HG02678 (cell line): ENCODE data around the gene LSM2.

Experiments
- ATAC-seq: cut with Tn5 transposase; IDR thresholded peaks from one replicate; pipeline ENCODE4 v1.9.1; 2021; ENCODE audit warnings: mild to moderate bottlenecking, moderate library complexity; ENCODE audit not compliant: unreplicated experiment

Gene LSM2

GRCh38 chr6:31777667-31778050 lies 29.1 kb downstream of the LSM2 start:
- ATAC-seq, result no peak

DNA sequence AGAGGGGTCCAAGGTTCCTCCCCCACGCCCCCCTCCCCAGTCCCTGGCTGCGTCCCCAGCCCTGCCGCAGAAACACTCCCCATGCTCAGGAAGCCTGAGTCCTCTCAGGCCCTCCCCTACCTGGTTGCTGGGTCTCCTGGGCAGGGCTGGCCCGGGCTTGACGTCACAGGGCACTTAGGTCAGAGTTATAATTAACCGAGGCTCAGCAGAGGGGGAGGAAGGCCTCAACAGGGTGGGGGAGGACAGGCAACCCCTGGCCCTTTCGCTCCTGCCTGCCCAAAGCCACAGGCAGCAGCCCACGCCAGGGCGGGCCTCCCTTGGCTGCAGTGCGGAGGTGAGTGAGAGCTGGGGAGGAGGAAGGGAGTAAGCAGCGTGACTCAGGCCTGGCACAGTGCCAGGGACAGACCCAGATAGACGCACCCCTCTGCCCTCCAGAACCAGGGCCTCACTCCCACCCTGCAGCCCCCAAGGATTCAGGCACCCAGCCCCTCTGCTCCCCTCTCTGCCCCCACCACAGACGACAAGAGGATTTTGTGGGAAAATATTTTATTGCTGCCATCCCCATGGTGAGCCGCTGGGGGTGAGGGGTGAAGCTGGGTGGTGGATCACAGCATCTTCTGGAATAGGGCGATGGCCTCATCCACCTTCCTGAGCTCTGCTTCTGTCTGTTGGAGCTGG lies 29.6 kb downstream of the LSM2 start, which contains the start of gene VWA7:
TSS of gene VWA7 (minus strand) at position 340 of the 678 bp plus-strand sequence. CDS start 549 bp downstream, outside the sequence.
- peak; percentile 74 for ATAC-seq

DNA sequence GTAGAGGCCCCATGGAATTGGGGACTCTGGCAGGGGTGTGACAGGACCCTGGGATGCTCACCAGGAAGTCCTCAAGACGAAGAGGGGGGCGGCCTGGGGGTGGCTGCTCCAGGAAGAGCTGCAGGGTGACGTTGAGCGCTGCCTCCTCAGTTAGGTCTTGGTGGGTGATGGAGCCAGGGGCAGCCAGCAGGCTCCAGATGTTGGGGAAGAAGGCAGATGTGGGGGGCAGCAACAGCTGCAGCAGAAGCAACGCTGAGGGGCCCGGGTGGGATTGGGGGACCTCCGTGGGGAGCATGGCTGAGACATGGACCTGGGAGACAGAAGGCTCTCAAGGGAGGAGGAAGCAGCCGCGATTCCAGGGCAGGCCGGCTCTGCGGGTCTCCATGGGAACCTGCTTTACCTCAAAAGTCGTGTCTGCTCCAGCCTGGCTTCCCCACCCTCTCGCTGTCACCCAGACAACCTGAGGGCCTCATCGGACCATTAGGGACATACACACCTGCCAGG lies 30.2 kb downstream of the LSM2 start:
- no peak for ATAC-seq

DNA sequence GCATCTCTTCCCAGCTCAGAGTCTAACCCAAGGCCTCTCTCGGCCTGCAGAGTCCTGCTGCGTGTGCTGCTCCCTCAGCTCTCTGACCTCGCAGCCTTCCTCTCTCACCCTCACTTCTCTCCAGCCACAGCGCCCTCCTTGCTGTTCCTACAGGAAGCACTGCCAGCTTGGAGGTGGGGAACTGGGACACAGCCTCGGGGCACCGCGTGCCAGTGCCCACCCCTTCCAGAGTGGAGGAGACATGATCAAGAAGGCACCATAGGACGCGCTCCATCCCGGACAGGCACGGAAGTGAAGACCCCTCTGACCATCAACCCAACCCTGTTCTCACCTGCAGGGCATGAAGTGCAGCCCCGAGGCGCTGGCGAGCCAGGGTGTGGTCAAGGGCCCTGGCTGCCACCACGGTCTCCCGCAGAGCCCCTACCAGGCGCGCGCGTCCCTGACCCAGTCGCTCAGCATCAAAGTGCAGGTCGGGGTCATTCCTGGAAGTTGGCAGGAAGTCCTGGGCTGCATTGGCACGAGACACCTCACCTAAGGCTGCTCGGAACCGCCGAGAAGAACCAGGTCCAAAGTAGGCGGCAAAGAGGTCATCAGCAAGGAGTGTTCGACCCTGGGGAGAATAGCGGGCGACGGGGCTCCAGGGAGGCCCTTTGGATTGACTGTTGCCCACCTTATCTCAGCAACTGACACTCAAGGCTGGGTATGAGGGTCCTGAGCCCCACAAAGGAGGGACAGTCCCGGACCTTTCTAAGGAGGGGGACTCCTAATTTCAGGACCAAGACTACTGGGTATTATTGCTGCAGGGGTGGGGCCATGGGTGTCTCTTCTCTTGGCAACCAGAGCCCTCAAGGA lies 30.9 kb downstream of the LSM2 start:
- ATAC-seq, result no peak

DNA sequence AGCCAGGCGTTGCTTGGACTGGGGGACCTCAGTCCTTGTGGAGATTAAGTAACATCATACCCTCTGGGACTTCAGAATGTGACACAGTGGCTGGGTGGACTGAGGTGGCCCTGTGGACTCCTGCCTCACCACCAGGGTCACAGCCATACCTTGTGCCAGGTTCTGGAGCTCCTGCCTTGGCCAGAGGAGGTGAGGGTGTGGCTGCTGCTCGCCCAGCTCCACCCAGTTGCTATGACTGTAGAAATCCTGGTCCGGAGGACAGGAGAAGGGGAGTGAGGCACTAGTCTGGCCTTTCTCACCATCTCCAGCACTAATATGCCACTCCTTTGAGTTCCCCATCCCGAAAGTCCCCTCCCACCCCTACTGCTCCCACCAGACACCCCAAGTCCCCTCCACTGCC lies 31.6 kb downstream of the LSM2 start:
- no peak for ATAC-seq

GRCh38 chr6:31771992-31772358 lies 34.8 kb downstream of the LSM2 start:
- ATAC-seq, result no peak

DNA sequence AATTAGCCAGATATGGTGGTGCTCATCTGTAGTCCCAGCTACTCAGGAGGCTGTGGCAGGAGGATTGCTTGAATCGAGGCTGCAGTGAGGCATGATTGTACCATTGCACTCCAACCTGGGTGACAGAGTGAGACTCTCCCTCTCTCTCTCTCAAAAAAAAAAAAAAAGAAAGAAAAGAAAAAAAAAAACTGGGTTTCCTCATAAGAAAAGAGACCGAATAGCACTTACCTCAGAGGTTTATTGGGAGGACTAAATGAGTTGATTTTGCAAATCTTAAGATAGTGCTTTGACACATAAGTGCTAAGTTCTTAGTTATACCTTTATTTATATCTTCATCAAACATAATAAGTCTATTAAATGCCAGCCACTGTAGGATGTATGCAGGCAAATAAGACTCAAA lies 35.9 kb downstream of the LSM2 start:
- no peak for ATAC-seq

DNA sequence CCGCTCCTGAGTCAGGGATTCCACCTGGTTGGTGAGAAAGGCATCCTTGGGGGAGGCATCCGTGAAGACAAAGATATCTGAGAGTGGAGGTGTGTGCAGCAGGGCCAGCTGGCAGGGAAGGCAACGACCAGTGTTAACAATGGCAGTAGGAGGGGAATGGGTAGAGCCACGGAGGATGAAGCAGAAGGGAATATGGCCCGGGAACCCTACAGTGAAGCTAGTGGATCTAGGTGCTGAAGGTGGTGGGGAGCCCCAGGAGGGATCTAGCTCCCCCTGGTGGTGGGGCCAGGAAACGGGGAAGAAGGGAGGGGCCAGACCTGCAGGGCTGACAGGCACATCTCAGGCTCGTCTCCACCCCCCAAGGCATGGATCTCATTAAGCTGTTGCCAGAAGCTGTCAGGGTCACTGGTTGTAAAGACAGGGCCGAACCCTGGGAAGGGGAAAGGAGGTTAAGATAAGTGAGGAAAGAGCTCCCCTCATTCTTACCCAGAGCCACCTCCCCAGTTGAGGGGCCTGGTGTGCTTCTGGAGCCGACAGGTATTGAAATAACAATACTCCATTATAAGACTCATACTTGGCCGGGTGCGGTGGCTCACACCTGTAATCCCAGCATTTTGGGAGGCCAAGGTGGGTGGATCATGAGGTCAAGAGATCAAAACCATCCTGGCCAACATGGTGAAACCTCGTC lies 36.9 kb downstream of the LSM2 start:
- no peak for ATAC-seq

GRCh38 chr6:31768363-31769257 lies 38.2 kb downstream of the LSM2 start:
- ATAC-seq, result no peak

DNA sequence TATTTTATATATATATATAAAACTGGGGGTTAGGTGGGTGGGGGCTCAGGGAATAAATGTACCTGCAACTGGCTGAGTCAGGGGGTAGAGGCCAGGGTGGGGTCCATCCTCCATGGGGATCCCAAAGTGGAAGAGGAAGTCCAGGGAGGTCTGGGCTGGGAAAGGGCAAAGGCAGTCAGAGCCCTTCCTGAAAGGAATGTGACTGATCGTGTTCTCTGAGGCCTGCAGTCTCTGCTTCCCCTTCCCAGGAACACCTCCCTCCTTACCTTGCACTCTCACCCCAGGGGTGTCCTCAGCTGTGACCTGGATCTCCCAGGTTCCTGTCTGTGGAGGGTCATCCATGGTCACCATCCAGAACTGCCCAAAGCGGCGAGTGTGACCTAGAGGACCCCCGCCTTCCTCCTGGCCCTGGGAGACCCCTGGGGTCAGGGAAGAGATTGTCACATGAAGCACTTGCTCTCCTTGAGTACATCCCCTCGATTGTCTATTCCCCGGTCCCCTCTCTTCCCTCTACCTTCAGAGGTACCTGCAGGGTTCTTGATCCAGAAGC lies 39.6 kb downstream of the LSM2 start:
- no peak for ATAC-seq

DNA sequence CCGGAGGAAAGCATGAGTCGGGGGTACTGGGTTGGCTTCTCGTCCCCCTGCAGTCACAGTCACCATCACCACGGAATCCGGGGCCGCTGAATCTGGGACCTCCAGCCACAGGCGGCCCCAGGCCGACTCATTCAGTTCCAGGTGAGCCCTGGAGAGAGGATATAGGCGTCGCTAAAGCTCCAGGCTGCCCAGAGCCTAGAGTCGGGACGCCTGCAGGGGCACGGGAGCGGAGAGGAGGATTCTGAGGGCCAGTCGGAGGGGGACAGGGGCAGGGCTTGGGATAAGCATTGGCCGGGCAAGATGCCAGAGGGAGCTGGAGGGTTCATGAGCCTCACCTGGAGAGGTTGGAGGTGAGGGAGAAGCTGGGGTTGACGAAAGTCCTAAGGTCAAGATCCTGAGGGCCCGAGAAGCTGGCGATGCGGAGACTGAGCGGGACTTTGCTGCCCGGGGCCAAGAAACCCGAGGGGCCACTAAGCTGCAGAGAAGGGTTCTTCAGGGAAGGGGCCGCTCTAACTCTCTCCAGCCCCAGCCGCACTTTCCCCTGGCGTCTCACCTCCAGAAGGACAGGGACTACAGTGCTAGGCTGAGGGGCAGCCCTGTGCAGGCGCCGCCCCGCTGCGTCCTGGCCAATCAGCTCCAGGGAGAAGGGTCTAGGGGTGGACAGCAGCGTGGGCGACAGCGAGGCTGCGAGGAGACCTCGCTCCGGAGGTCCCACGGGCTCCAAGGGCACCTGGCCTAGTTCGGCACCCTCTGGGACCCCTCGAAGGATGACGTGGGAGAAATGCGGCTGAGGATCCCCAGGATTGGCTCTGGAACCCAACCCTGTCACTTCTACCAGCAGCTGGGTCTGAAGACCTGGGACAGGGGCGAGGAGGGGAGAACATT lies 40.6 kb downstream of the LSM2 start:
- no peak for ATAC-seq

GRCh38 chr6:31765559-31765909 lies 41.2 kb downstream of the LSM2 start:
- ATAC-seq, result no peak

DNA sequence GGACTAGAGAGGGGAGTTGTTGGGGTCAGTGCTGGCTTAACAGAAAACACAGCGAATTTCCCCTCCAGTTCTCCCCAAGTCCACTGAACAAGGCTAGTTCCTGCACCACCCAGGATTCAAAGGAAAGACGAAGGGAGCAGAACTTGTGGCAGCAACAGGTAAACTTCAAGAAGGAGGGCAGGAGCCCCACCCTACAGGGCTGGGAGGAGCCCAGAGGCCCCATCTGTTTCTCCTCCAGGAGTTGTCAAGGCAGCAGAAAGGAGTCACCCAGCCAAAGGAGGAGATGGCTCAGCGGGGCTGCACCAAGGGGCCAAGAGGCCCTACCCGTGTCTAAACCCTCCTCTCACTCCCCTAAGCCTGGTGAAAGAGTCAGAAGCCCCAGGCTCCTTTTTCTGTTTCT lies 42.6 kb downstream of the LSM2 start:
- ATAC-seq, result no peak

GRCh38 chr6:31763619-31763940 lies 43.2 kb downstream of the LSM2 start:
- ATAC-seq, result no peak

- ATAC-seq, result no peak
Measured at GRCh38 chr6:31762878-31763618, 43.7 kb downstream of the LSM2 start.

GRCh38 chr6:31762356-31762755 lies 44.4 kb downstream of the LSM2 start, which contains the start of gene SAPCD1:
SAPCD1 (plus strand) TSS chr6:31762656; CDS start chr6:31763055, 399 bp downstream.
- no peak for ATAC-seq

DNA sequence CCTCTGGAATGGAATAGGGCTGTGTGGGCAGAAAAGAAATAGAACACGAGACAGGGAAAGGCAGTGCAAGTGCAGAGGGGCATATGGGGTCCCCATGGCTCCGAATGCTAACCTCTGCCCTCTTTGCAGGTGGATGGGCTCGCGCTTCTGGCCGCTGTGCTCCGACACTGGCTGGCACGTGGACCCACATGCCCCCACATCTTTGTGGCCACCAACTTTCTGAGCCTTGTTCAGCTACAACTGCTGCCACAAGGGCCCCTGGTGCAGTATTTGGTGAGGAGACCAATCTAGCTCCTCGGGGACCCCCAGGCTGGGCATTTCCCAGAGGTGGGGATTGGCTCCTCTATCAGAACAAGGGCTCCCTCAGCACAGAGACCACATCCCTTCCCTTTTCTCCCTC lies 45.4 kb downstream of the LSM2 start:
- ATAC-seq, result no peak

GRCh38 chr6:31760790-31761189 lies 46.0 kb downstream of the LSM2 start:
- no peak for ATAC-seq

GRCh38 chr6:31758281-31758680 lies 48.5 kb downstream of the LSM2 start:
- no peak for ATAC-seq
